Lower lobe of right lung (tissue), 2 donors: ENCODE measurements around the gene PAX7. TPM values are rescaled to one million over a fixed set of nuclear protein-coding genes. Genes with fewer than 3 reads are reported as not detected.

ENCODE experiments used
- ATAC-seq, 2 donors: fragments of 200-7000 bp; cut with Tn5 transposase; one replicate each; pipeline ENCODE4 v1.9.1; 2020 to 2022; ENCODE audit warnings: mild to moderate bottlenecking in 2 of 2, moderate library complexity in 2 of 2
- DNase-seq: peaks from one replicate; pipeline ENCODE4 v3.0.0-alpha.2; 2020
- H3K27ac ChIP-seq: fragments of 200-600 bp; one replicate; pipeline ENCODE4 v1.8.0; 2022
- H3K27me3 ChIP-seq: fragments of 200-600 bp; one replicate; pipeline ENCODE4 v1.8.0; 2022; ENCODE audit warnings: low read depth
- H3K36me3 ChIP-seq: fragments of 200-600 bp; one replicate; pipeline ENCODE4 v1.8.0; 2022; ENCODE audit warnings: mild to moderate bottlenecking
- H3K4me1 ChIP-seq: fragments of 200-600 bp; one replicate; pipeline ENCODE4 v1.8.0; 2022
- H3K4me3 ChIP-seq: fragments of 200-600 bp; one replicate; pipeline ENCODE4 v1.8.0; 2022; ENCODE audit warnings: mild to moderate bottlenecking
- H3K9me3 ChIP-seq: fragments of 200-600 bp; one replicate; pipeline ENCODE4 v1.8.0; 2022
- CTCF ChIP-seq: fragments of 200-600 bp; IDR thresholded peaks from one replicate; pipeline ENCODE4 v1.8.0; 2022; ENCODE audit warnings: antibody characterized with exemption, mild to moderate bottlenecking
- intact Hi-C: fragments of 100-400 bp; cut with DNase I; formaldehyde crosslinking; loops from one replicate; pipeline ENCODE4 v1.11.0; 2022
- total RNA-seq: library from RNA; stranded (reverse); fragmentation: NEBNext Ultra II Directional; extraction: Animal tissue kit (Norgen Biotek cat#: 25700); gene quantifications from one replicate; pipeline ENCODE4 v1.2.1, GENCODE V29; 2021
- donor health status: DM: no; HTN: yes; CAD: no; lungs with severe emphysema.

Gene PAX7
- total RNA-seq, 1 donor from 2014 or later, result not detected

GRCh38 chr1:18716112-18716784 lies 85.6 kb downstream of the PAX7 start:
- no peaks in the 10 kb centered on the region for H3K9me3 ChIP-seq
- H3K4me1 ChIP-seq, result no peaks in the 10 kb centered on the region
- TF ChIP-seq CTCF, result no peak
- no peaks in the 10 kb centered on the region for H3K36me3 ChIP-seq
- DNase-seq (no peak), ATAC-seq (no peak)
- no peak overlapping the region for H3K27ac ChIP-seq
- H3K4me3 ChIP-seq, result no peak overlapping the region
- peaks cover 61% of the 10 kb centered on the region for H3K27me3 ChIP-seq
- intact Hi-C loops, result no loop called here

- Histone ChIP-seq H3K36me3 (no peaks in the 10 kb centered on the region), H3K9me3 (no peaks in the 10 kb centered on the region), H3K27ac (no peak overlapping the region), H3K27me3 (peaks cover 68% of the 10 kb centered on the region), H3K4me3 (no peak overlapping the region), H3K4me1 (no peaks in the 10 kb centered on the region)
- no peak for ATAC-seq
- intact Hi-C loops, result no loop called here
- no peak for DNase-seq
- TF ChIP-seq CTCF, result no peak
Observed at GRCh38 chr1:18716785-18717678, 86.4 kb downstream of the PAX7 start.

GRCh38 chr1:18719786-18720451 lies 89.3 kb downstream of the PAX7 start:
- ATAC-seq, result no peak
- no peak for DNase-seq
- intact Hi-C loops, result no loop called here
- Histone ChIP-seq H3K4me1 (no peaks in the 10 kb centered on the region), H3K9me3 (no peaks in the 10 kb centered on the region), H3K4me3 (no peak overlapping the region), H3K36me3 (no peaks in the 10 kb centered on the region), H3K27me3 (peaks cover 95% of the 10 kb centered on the region), H3K27ac (no peak overlapping the region)
- TF ChIP-seq CTCF, result no peak

- no peak for ATAC-seq
- Histone ChIP-seq H3K27me3 (peaks cover 91% of the 10 kb centered on the region), H3K4me3 (no peak overlapping the region), H3K27ac (no peak overlapping the region), H3K4me1 (no peaks in the 10 kb centered on the region), H3K36me3 (no peaks in the 10 kb centered on the region), H3K9me3 (no peaks in the 10 kb centered on the region)
- DNase-seq, result no peak
- intact Hi-C loops, result no loop called here
- TF ChIP-seq CTCF, result no peak
Observed at GRCh38 chr1:18721041-18721440, 90.4 kb downstream of the PAX7 start.

GRCh38 chr1:18721776-18722175 lies 91.1 kb downstream of the PAX7 start:
- no peak for TF ChIP-seq CTCF
- DNase-seq (no peak), ATAC-seq (no peak)
- no peaks in the 10 kb centered on the region for H3K4me1 ChIP-seq
- no peak overlapping the region for H3K27ac ChIP-seq
- no peaks in the 10 kb centered on the region for H3K9me3 ChIP-seq
- H3K4me3 ChIP-seq, result no peak overlapping the region
- H3K27me3 ChIP-seq, result peaks cover 91% of the 10 kb centered on the region
- no peaks in the 10 kb centered on the region for H3K36me3 ChIP-seq
- intact Hi-C loops, result no loop called here
